GM19372 (cell line): ENCODE data around the gene ACTMAP.

ENCODE experiments used
- ATAC-seq: cut with Tn5 transposase; IDR thresholded peaks from one replicate; pipeline ENCODE4 v1.9.1; 2021; ENCODE audit warnings: mild to moderate bottlenecking, low read depth, moderate library complexity; ENCODE audit not compliant: unreplicated experiment

The ACTMAP gene

GRCh38 chr19:40721936-40722661 lies 28.2 kb downstream of the ACTMAP start:
- no peak for ATAC-seq

- no peak for ATAC-seq
Observed at GRCh38 chr19:40721140-40721486, 29.2 kb downstream of the ACTMAP start.

- ATAC-seq: no peak
Observed at GRCh38 chr19:40719414-40719894, 30.8 kb downstream of the ACTMAP start.

- ATAC-seq: no peak
Observed at GRCh38 chr19:40718774-40719391, 31.4 kb downstream of the ACTMAP start.

GRCh38 chr19:40717880-40718773 lies 32.1 kb downstream of the ACTMAP start:
- no peak for ATAC-seq

- no peak for ATAC-seq
Observed at GRCh38 chr19:40717325-40717879, 32.9 kb downstream of the ACTMAP start.

GRCh38 chr19:40716482-40717324 lies 33.6 kb downstream of the ACTMAP start, which contains the start of the genes COQ8B and ITPKC:
COQ8B (minus strand) TSS chr19:40716886; CDS start chr19:40714632, 2,254 bp downstream.
ITPKC (plus strand) TSS chr19:40717112; CDS start chr19:40717136, 24 bp downstream.
- ATAC-seq: peak; percentile 64

GRCh38 chr19:40716031-40716481 lies 34.2 kb downstream of the ACTMAP start:
- ATAC-seq: no peak

GRCh38 chr19:40714441-40715299 lies 35.6 kb downstream of the ACTMAP start:
- peak; percentile 44 for ATAC-seq

GRCh38 chr19:40713939-40714338 lies 36.3 kb downstream of the ACTMAP start:
- no peak for ATAC-seq

- no peak for ATAC-seq
Observed at GRCh38 chr19:40709817-40710216, 40.5 kb downstream of the ACTMAP start.

- no peak for ATAC-seq
Observed at GRCh38 chr19:40707615-40708014, 42.7 kb downstream of the ACTMAP start.

- no peak for ATAC-seq
Observed at GRCh38 chr19:40705950-40706619, 44.2 kb downstream of the ACTMAP start.

GRCh38 chr19:40705362-40705651 lies 45.0 kb downstream of the ACTMAP start:
- no peak for ATAC-seq

GRCh38 chr19:40704491-40705361 lies 45.6 kb downstream of the ACTMAP start:
- ATAC-seq: no peak

GRCh38 chr19:40703029-40703755 lies 47.1 kb downstream of the ACTMAP start:
- no peak for ATAC-seq
